Keratinocyte (primary cell): ENCODE results near the gene UGP2. TPM values are rescaled to one million over a fixed set of nuclear protein-coding genes. Genes with fewer than 3 reads are reported as not detected.
A peak's percentile ranks its signal among the peaks of the same experiment; 100 is the strongest.

Source experiments
- DNase-seq: peaks from one replicate; pipeline ENCODE4 v3.0.0-alpha.2; 2011; ENCODE audit warnings: low read depth, missing footprints, low spot score
- FAIRE-seq: peaks from 2 replicates; lab custom pipeline; 2011; peaks lifted over from hg19 to GRCh38; lab: Jason Lieb, UNC
- H2AFZ ChIP-seq: 2 replicates; pipeline ENCODE4 v1.6.0; 2012; ENCODE audit warnings: low read length, control low read depth, inconsistent platforms; ENCODE audit not compliant: control insufficient read depth
- H3K27ac ChIP-seq: 2 replicates; pipeline ENCODE4 v1.5.1; 2011; ENCODE audit warnings: low read length; ENCODE audit not compliant: control insufficient read depth, insufficient read depth
- H3K27me3 ChIP-seq: 3 replicates; pipeline ENCODE4 v1.6.0; 2011; ENCODE audit warnings: low read length; ENCODE audit not compliant: control insufficient read depth, insufficient read depth; ENCODE audit errors: extremely low read depth
- H3K36me3 ChIP-seq, 2 experiments: 2 replicates in 1 of 2; 3 replicates in 1 of 2; pipeline ENCODE4 v1.5.1; 2011; ENCODE audit warnings: low read length in 2 of 2, mild to moderate bottlenecking in 1 of 2; ENCODE audit not compliant: control insufficient read depth in 2 of 2, insufficient read depth in 2 of 2; ENCODE audit errors: extremely low read depth in 1 of 2
- H3K4me1 ChIP-seq: 3 replicates; pipeline ENCODE4 v1.5.1; 2011; ENCODE audit warnings: low read length; ENCODE audit not compliant: control insufficient read depth, insufficient read depth; ENCODE audit errors: extremely low read depth
- H3K4me2 ChIP-seq: 3 replicates; pipeline ENCODE4 v1.6.0; 2011; ENCODE audit warnings: low read depth, low read length; ENCODE audit not compliant: control insufficient read depth, insufficient read depth; ENCODE audit errors: extremely low read depth
- H3K4me3 ChIP-seq, 3 experiments: fragments of 200-600 bp in 1 of 3; sonication (generic) in 1 of 3; 2 replicates in 2 of 3; 3 replicates in 1 of 3; pipeline ENCODE4 v1.5.1; 2011 to 2016; ENCODE audit warnings: low read length in 3 of 3, mild to moderate bottlenecking in 3 of 3, control low read depth in 2 of 3, inconsistent platforms in 1 of 3, low read depth in 1 of 3, mixed read lengths in 1 of 3, mixed run types in 1 of 3, moderate library complexity in 1 of 3; ENCODE audit not compliant: control insufficient read depth in 2 of 3, insufficient read depth in 2 of 3; ENCODE audit errors: extremely low read depth in 1 of 3
- H3K79me2 ChIP-seq: 2 replicates; pipeline ENCODE4 v1.6.0; 2012; ENCODE audit warnings: low read length; ENCODE audit not compliant: control insufficient read depth, insufficient read depth
- H3K9ac ChIP-seq: 3 replicates; pipeline ENCODE4 v1.6.0; 2011; ENCODE audit warnings: low read length; ENCODE audit not compliant: control insufficient read depth, insufficient read depth; ENCODE audit errors: extremely low read depth
- H3K9me1 ChIP-seq: 3 replicates; pipeline ENCODE4 v1.6.0; 2011; ENCODE audit warnings: low read length; ENCODE audit not compliant: control insufficient read depth, insufficient read depth; ENCODE audit errors: extremely low read depth
- H3K9me3 ChIP-seq: 2 replicates; pipeline ENCODE4 v1.5.1; 2012; ENCODE audit warnings: low read depth, low read length; ENCODE audit not compliant: control insufficient read depth
- H4K20me1 ChIP-seq: 3 replicates; pipeline ENCODE4 v1.6.0; 2011; ENCODE audit warnings: low read length; ENCODE audit not compliant: control insufficient read depth, insufficient read depth; ENCODE audit errors: extremely low read depth
- CTCF ChIP-seq, 3 experiments: IDR thresholded peaks in 1 of 3; conservative IDR thresholded peaks in 1 of 3; optimal IDR thresholded peaks in 1 of 3; 2 replicates in 2 of 3; 3 replicates in 1 of 3; pipeline versions ENCODE3 to v1.5.1; 2011; ENCODE audit warnings: low read length in 3 of 3, mild to moderate bottlenecking in 3 of 3, moderate library complexity in 2 of 3, control low read depth in 1 of 3, inconsistent platforms in 1 of 3; ENCODE audit not compliant: insufficient read depth in 2 of 3; ENCODE audit errors: extremely low read depth in 1 of 3
- EZH2 ChIP-seq: IDR thresholded peaks from one replicate; pipeline ENCODE4 v1.6.1; 2012; ENCODE audit warnings: inconsistent platforms, mild to moderate bottlenecking, low read length, moderate library complexity
- dilution Hi-C: fragments of 300-500 bp; cut with MboI; formaldehyde crosslinking; loops from one replicate; pipeline ENCODE4 v1.7.0; 2020; ENCODE audit warnings: low sequenced_read_pairs; ENCODE audit not compliant: extremely low pct_ligation_motif_present
- polyA plus RNA-seq, 5 experiments: library from polyadenylated mRNA; depleted of rRNA in 3 of 5; stranded (reverse) in 3 of 5; stranded (forward) in 1 of 5; unstranded in 1 of 5; fragments of >200 nt; gene quantifications; 1 replicate in 1 of 5; 2 replicates in 3 of 5; 3 replicates in 1 of 5; pipeline versions ENCODE4 v1.2.1 to v1.2.3, GENCODE V29; 2011 to 2012; ENCODE audit warnings: missing spikeins in 2 of 5, low read depth in 1 of 5, low replicate concordance in 1 of 5

The UGP2 gene
- polyA plus RNA-seq, 1 donor (not counting 4 experiments of a cell fraction or from before 2014, with no cell fraction given): 260 TPM

GRCh38 chr2:63875559-63876245 is 34.0 kb downstream of the UGP2 start:
- FAIRE-seq: no peak
- no peaks in the 10 kb centered on the region for H4K20me1 ChIP-seq
- H3K4me2 ChIP-seq: peak overlapping the region; percentile 69
- peaks cover 3% of the 10 kb centered on the region for H3K9me3 ChIP-seq
- dilution Hi-C loops: no loop called here
- H3K27me3 ChIP-seq: no peaks in the 10 kb centered on the region
- peaks cover 8 to 13% of the 10 kb centered on the region in 2 experiments for H3K36me3 ChIP-seq
- H3K4me1 ChIP-seq: peaks cover 31% of the 10 kb centered on the region
- H3K79me2 ChIP-seq: peaks cover 34% of the 10 kb centered on the region
- H2AFZ ChIP-seq: no peak overlapping the region
- peak overlapping the region; percentile 83 for H3K27ac ChIP-seq
- H3K9me1 ChIP-seq: no peaks in the 10 kb centered on the region
- no peak for DNase-seq
- peak overlapping the region in 2 of 3 experiments; percentile 7 to 42 for H3K4me3 ChIP-seq
- H3K9ac ChIP-seq: peak overlapping the region; percentile 62
- TF ChIP-seq EZH2: no peak
- TF ChIP-seq CTCF (optimal IDR thresholded peaks at IDR 0.05 in 1 of 3, IDR thresholded peaks at IDR 0.05 in 1 of 3, conservative IDR thresholded peaks at IDR 0.05 in 1 of 3; ENCODE audit: extremely low read depth in 1 of 3, insufficient read depth in 2 of 3, low read length in 3 of 3): no peak

- Histone ChIP-seq H3K27me3 (no peaks in the 10 kb centered on the region), H3K36me3 (peaks cover 8 to 15% of the 10 kb centered on the region in 2 experiments), H3K4me3 (peak overlapping the region in 1 of 3 experiments; percentile 42), H3K9me1 (no peaks in the 10 kb centered on the region), H3K9me3 (peaks cover 3% of the 10 kb centered on the region), H3K79me2 (peaks cover 36% of the 10 kb centered on the region), H4K20me1 (no peaks in the 10 kb centered on the region), H3K9ac (peak overlapping the region; percentile 62), H3K4me1 (peaks cover 31% of the 10 kb centered on the region), H3K4me2 (peak overlapping the region; percentile 69), H3K27ac (peak overlapping the region; percentile 83), H2AFZ (no peak overlapping the region)
- TF ChIP-seq CTCF (optimal IDR thresholded peaks at IDR 0.05 in 1 of 3, IDR thresholded peaks at IDR 0.05 in 1 of 3, conservative IDR thresholded peaks at IDR 0.05 in 1 of 3; ENCODE audit: extremely low read depth in 1 of 3, insufficient read depth in 2 of 3, low read length in 3 of 3) (no peak), EZH2 (no peak)
- no peak for DNase-seq
- dilution Hi-C loops: no loop called here
- no peak for FAIRE-seq
Measured at GRCh38 chr2:63876311-63876710, 34.6 kb downstream of the UGP2 start.
